Endothelial cell of umbilical vein (primary cell): ENCODE results near the gene RBMX2. TPM values are rescaled to one million over a fixed set of nuclear protein-coding genes. Genes with fewer than 3 reads are reported as not detected.
A peak's percentile ranks its signal among the peaks of the same experiment; 100 is the strongest.

Source experiments
- BruUV-seq: library from RNA; stranded (reverse); fragments of 400-500 nt; replicated peaks from 2 replicates; lab custom pipeline; 2021; lab: Mats Ljungman, UMichigan
- CTCF ChIA-PET: fragments of 300-600, 350-600 bp; sonication (Branson Sonifier 250); formaldehyde crosslinking; loops from one replicate; lab custom pipeline; 2021; ENCODE audit warnings: antibody characterized with exemption, inconsistent platforms; lab: Charles Lee
- POLR2A ChIA-PET: fragments of 300-600, 350-600 bp; sonication (Branson Sonifier 250); formaldehyde crosslinking; loops from one replicate; lab custom pipeline; 2021; ENCODE audit warnings: antibody characterized with exemption, inconsistent platforms; lab: Charles Lee
- DNase-seq: peaks from one replicate; pipeline ENCODE4 v3.0.0-alpha.2; 2011; ENCODE audit warnings: low read depth, low spot score
- FAIRE-seq: peaks from 2 replicates; lab custom pipeline; 2011; peaks lifted over from hg19 to GRCh38; lab: Jason Lieb, UNC
- H2AFZ ChIP-seq: 2 replicates; pipeline ENCODE4 v1.6.0; 2012; ENCODE audit warnings: low read depth, low read length, control low read depth, inconsistent platforms
- H3K27ac ChIP-seq: 2 replicates; pipeline ENCODE4 v1.5.1; 2011; ENCODE audit warnings: low read depth, mild to moderate bottlenecking, control low read depth, low read length, moderate library complexity; ENCODE audit not compliant: insufficient read depth
- H3K27me3 ChIP-seq, 2 experiments: 2 replicates each; pipeline versions ENCODE4 v1.6.0 to v1.6.1; 2011; ENCODE audit warnings: low read length in 2 of 2, mixed read lengths in 1 of 2; ENCODE audit not compliant: control insufficient read depth in 2 of 2, insufficient read depth in 2 of 2
- H3K36me3 ChIP-seq, 2 experiments: 2 replicates in 1 of 2; 3 replicates in 1 of 2; pipeline ENCODE4 v1.5.1; 2011; ENCODE audit warnings: low read length in 2 of 2, mild to moderate bottlenecking in 1 of 2, moderate library complexity in 1 of 2; ENCODE audit not compliant: control insufficient read depth in 2 of 2, insufficient read depth in 2 of 2; ENCODE audit errors: extremely low read depth in 1 of 2
- H3K4me1 ChIP-seq: 3 replicates; pipeline ENCODE4 v1.5.1; 2011; ENCODE audit warnings: mild to moderate bottlenecking, low read length; ENCODE audit not compliant: control insufficient read depth, insufficient read depth; ENCODE audit errors: extremely low read depth
- H3K4me2 ChIP-seq: 2 replicates; pipeline ENCODE4 v1.6.1; 2011; ENCODE audit warnings: low read length, control low read depth, mixed read lengths; ENCODE audit not compliant: insufficient read depth
- H3K4me3 ChIP-seq, 3 experiments: fragments of 200-600 bp in 1 of 3; sonication (generic), shearing (Covaris generic) in 1 of 3; replicated peaks in 1 of 3; 2 replicates each; pipeline ENCODE4 v1.5.1; 2011 to 2016; ENCODE audit warnings: control low read depth in 3 of 3, low read length in 3 of 3, mild to moderate bottlenecking in 2 of 3, inconsistent platforms in 1 of 3, low read depth in 1 of 3, moderate library complexity in 1 of 3; ENCODE audit not compliant: insufficient read depth in 1 of 3
- H3K79me2 ChIP-seq: 2 replicates; pipeline ENCODE4 v1.6.0; 2012; ENCODE audit warnings: low read length, inconsistent platforms; ENCODE audit not compliant: control insufficient read depth, insufficient read depth
- H3K9ac ChIP-seq: replicated peaks from 2 replicates; pipeline ENCODE3; 2011; ENCODE audit warnings: low read length, control low read depth; ENCODE audit not compliant: insufficient read depth; ENCODE audit errors: extremely low read depth
- H3K9me1 ChIP-seq: replicated peaks from 3 replicates; pipeline ENCODE4 v1.6.0; 2011; ENCODE audit warnings: mild to moderate bottlenecking, low read length; ENCODE audit not compliant: control insufficient read depth, insufficient read depth; ENCODE audit errors: extremely low read depth
- H3K9me3 ChIP-seq: replicated peaks from 2 replicates; pipeline ENCODE4 v1.5.1; 2012; ENCODE audit warnings: low read length, inconsistent platforms; ENCODE audit not compliant: control insufficient read depth, insufficient read depth
- H4K20me1 ChIP-seq: replicated peaks from 2 replicates; pipeline ENCODE3; 2011; ENCODE audit warnings: mild to moderate bottlenecking, low read length; ENCODE audit not compliant: control insufficient read depth, insufficient read depth; ENCODE audit errors: extremely low read depth
- EZH2 ChIP-seq: IDR thresholded peaks from 2 replicates; pipeline ENCODE4 v1.6.1; 2012; ENCODE audit warnings: borderline replicate concordance, low read depth, mild to moderate bottlenecking, moderate library complexity, low read length, inconsistent platforms; ENCODE audit not compliant: severe bottlenecking
- FOS ChIP-seq: IDR thresholded peaks from 2 replicates; pipeline ENCODE4 v1.6.1; 2011; ENCODE audit warnings: mild to moderate bottlenecking, low read length, moderate library complexity, borderline replicate concordance; ENCODE audit not compliant: insufficient read depth
- GATA2 ChIP-seq: IDR thresholded peaks from 2 replicates; pipeline ENCODE4 v1.7.0; 2011; ENCODE audit warnings: low read depth, mild to moderate bottlenecking, moderate library complexity, mixed read lengths, low read length; ENCODE audit not compliant: insufficient read length, insufficient read depth
- JUN ChIP-seq: IDR thresholded peaks from 2 replicates; pipeline ENCODE4 v1.6.1; 2011; ENCODE audit warnings: borderline replicate concordance, low read depth; ENCODE audit not compliant: insufficient read length, insufficient read depth
- MYC ChIP-seq: IDR thresholded peaks from one replicate; pipeline ENCODE4 v1.6.1; 2011; ENCODE audit warnings: mild to moderate bottlenecking, low read depth, low read length
- POLR2A ChIP-seq: IDR thresholded peaks from 2 replicates; pipeline ENCODE4 v1.6.1; 2012; ENCODE audit warnings: low read depth, mild to moderate bottlenecking, control low read depth, low read length
- POLR2AphosphoS5 ChIP-seq: IDR thresholded peaks from 2 replicates; pipeline ENCODE4 v1.6.1; 2012; ENCODE audit warnings: low read depth, mild to moderate bottlenecking, control low read depth, low read length, moderate library complexity; ENCODE audit not compliant: insufficient read depth
- dilution Hi-C: fragments of 300-500 bp; cut with MboI; formaldehyde crosslinking; loops from one replicate; pipeline ENCODE4 v1.15.0; 2019; ENCODE audit warnings: low sequenced_read_pairs; ENCODE audit not compliant: extremely low pct_ligation_motif_present
- intact Hi-C: fragments of 100-400 bp; cut with micrococcal nuclease; formaldehyde crosslinking; loops from one replicate; pipeline ENCODE4 v1.10.0; 2022
- polyA plus RNA-seq, 4 experiments: library from polyadenylated mRNA; depleted of rRNA in 3 of 4; stranded (reverse) in 3 of 4; unstranded in 1 of 4; fragments of >200 nt; gene quantifications; 2 replicates each; pipeline versions ENCODE4 v1.2.1 to v1.2.3, GENCODE V29; 2011 to 2012; ENCODE audit warnings: missing spikeins in 1 of 4
- total RNA-seq: library from RNA; stranded (reverse); gene quantifications from 2 replicates; pipeline ENCODE4 v1.2.3, GENCODE V29; 2021
- TF ChIP-seq, protein P1 (sequence below), 2 donors: IDR thresholded peaks; 1 replicate in 1 of 2; 2 replicates in 1 of 2; pipeline ENCODE4 v1.5.1; 2011; ENCODE audit warnings: low read length in 2 of 2, mild to moderate bottlenecking in 2 of 2, moderate library complexity in 2 of 2, control low read depth in 1 of 2, inconsistent platforms in 1 of 2, low read depth in 1 of 2; ENCODE audit not compliant: insufficient read depth in 1 of 2; ENCODE audit errors: extremely low read depth in 1 of 2
- TF ChIP-seq, protein P2 (sequence below): IDR thresholded peaks from 2 replicates; pipeline ENCODE4 v1.6.1; 2011; ENCODE audit not compliant: insufficient read depth, insufficient read length

RBMX2 gene
- total and polyA plus RNA-seq, 2 donors (not counting 3 experiments of a cell fraction or from before 2014, with no cell fraction given): 10.6 to 21.1 TPM

DNA sequence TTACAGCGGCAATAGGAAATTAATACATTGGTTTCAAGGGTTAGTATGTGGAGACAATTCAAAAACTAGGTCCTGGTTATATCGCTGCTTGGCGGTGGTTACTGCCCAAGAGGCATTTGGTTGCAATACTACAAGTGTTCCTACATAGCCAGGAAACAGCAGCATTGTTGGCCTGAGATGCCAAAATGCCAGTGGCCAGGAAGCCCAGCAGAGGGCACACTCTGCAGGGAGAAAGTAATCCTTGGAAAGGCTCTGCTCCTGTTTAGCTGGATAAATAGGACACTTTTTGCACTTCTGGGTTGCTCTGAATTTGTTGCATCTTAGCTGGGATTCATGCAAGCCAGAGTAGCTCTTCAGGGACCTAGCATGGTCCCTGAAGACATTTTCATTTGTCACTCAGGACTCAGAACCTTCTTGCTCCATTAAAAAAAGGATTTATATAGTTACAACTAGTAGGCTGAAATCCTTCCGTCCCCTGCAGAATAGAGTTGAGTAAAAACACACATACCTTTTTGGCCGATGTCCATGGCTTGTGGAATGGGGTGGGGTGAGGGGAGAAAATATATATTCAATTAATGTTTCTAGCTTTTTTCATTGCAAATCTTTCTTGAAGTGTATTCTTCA lies 8.2 kb upstream of the RBMX2 start:
- peak; percentile 50 for DNase-seq
- dilution Hi-C loops (no loop called here), intact Hi-C loops (loop anchor here (1.0 kb wide), 1 partner anchor 524 kb away; no protein-coding TSS in a partner anchor)
- ChIA-PET CTCF (interaction anchor here (0.6 to 4.9 kb wide), 6 partner anchors 9 to 523 kb away, joined by 3 to 41 read pairs (median 7); partner anchors contain the start of genes RBMX2 and SLC25A14), POLR2A (no interaction called here)
- H3K4me3 ChIP-seq: no peak overlapping the region
- H3K9ac ChIP-seq: no peak overlapping the region
- H3K27me3 ChIP-seq: peaks cover 0 to 5% of the 10 kb centered on the region in 2 experiments
- no peak overlapping the region for H2AFZ ChIP-seq
- no TSS peak for BruUV-seq
- H3K79me2 ChIP-seq: no peaks in the 10 kb centered on the region
- FAIRE-seq: peak; percentile 78
- no peaks in the 10 kb centered on the region for H3K36me3 ChIP-seq
- no peak overlapping the region for H3K27ac ChIP-seq
- H3K9me1 ChIP-seq: no peaks in the 10 kb centered on the region
- no peaks in the 10 kb centered on the region for H3K4me1 ChIP-seq
- TF ChIP-seq, protein P1, sequence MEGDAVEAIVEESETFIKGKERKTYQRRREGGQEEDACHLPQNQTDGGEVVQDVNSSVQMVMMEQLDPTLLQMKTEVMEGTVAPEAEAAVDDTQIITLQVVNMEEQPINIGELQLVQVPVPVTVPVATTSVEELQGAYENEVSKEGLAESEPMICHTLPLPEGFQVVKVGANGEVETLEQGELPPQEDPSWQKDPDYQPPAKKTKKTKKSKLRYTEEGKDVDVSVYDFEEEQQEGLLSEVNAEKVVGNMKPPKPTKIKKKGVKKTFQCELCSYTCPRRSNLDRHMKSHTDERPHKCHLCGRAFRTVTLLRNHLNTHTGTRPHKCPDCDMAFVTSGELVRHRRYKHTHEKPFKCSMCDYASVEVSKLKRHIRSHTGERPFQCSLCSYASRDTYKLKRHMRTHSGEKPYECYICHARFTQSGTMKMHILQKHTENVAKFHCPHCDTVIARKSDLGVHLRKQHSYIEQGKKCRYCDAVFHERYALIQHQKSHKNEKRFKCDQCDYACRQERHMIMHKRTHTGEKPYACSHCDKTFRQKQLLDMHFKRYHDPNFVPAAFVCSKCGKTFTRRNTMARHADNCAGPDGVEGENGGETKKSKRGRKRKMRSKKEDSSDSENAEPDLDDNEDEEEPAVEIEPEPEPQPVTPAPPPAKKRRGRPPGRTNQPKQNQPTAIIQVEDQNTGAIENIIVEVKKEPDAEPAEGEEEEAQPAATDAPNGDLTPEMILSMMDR (IDR thresholded peaks at IDR 0.05; ENCODE audit: extremely low read depth in 1 of 2, insufficient read depth in 1 of 2, low read depth in 1 of 2, low read length in 2 of 2): peak; percentile 45 to 63
- no peak for TF ChIP-seq MYC
- no peaks in the 10 kb centered on the region for H3K9me3 ChIP-seq
- H4K20me1 ChIP-seq: no peaks in the 10 kb centered on the region
- no peak overlapping the region for H3K4me2 ChIP-seq

DNA sequence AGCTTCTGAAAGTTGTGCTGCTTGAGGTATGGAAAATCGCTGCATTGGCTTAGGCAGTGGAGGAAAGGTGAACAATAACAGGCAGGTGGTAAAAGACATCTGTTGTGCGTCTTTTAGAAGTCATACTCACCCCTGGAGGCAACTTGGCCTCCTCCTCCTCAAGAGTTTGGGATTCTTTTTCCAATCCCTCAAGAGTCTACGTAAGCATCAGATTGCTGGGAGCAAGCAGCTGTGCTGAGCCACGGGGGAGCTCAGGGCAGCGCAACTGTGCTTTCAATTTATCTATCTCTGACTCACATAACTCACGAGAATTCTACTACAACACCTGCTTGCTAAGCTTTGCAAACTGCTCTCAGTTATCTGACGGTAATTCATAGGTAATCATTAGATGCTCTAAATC lies 6.4 kb upstream of the RBMX2 start:
- no peaks in the 10 kb centered on the region for H3K9me1 ChIP-seq
- no peaks in the 10 kb centered on the region for H3K4me1 ChIP-seq
- no peaks in the 10 kb centered on the region for H3K36me3 ChIP-seq
- no TSS peak for BruUV-seq
- TF ChIP-seq JUN (no peak), EZH2 (no peak), POLR2AphosphoS5 (no peak), MYC (no peak), GATA2 (no peak), FOS (no peak), POLR2A (no peak)
- TF ChIP-seq, protein P2, sequence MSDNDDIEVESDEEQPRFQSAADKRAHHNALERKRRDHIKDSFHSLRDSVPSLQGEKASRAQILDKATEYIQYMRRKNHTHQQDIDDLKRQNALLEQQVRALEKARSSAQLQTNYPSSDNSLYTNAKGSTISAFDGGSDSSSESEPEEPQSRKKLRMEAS: no peak
- TF ChIP-seq, protein P1 (IDR thresholded peaks at IDR 0.05; ENCODE audit: extremely low read depth in 1 of 2, insufficient read depth in 1 of 2, low read depth in 1 of 2, low read length in 2 of 2): no peak
- ChIA-PET CTCF (interaction anchor here (4.9 kb wide), 1 partner anchor 521 kb away, joined by 41 read pairs; no protein-coding TSS in a partner anchor), POLR2A (no interaction called here)
- peaks cover 0 to 5% of the 10 kb centered on the region in 2 experiments for H3K27me3 ChIP-seq
- no peaks in the 10 kb centered on the region for H3K79me2 ChIP-seq
- H3K4me3 ChIP-seq: no peak overlapping the region
- dilution Hi-C loops: no loop called here
- no peaks in the 10 kb centered on the region for H4K20me1 ChIP-seq
- H2AFZ ChIP-seq: no peak overlapping the region
- H3K27ac ChIP-seq: no peak overlapping the region
- intact Hi-C loops: no loop called here
- FAIRE-seq: no peak
- no peak overlapping the region for H3K9ac ChIP-seq
- no peak overlapping the region for H3K4me2 ChIP-seq
- H3K9me3 ChIP-seq: no peaks in the 10 kb centered on the region
- no peak for DNase-seq
